NCI-H1417 treated with DMSO at 0.1 percent for 48 hours (cell line): ENCODE results near the gene WNT7B.

Experiments used
- DNase-seq: peaks from one replicate; lab custom pipeline; 2025; lab: John Stamatoyannopoulos, UW

Gene WNT7B

GRCh38 chr22:45906946-45907345, 70.0 kb downstream of the WNT7B start:
- DNase-seq, result no peak

GRCh38 chr22:45905924-45906865, 70.8 kb downstream of the WNT7B start:
- no peak for DNase-seq

- DNase-seq, result no peak
Measured at GRCh38 chr22:45905326-45905923, 71.5 kb downstream of the WNT7B start.

GRCh38 chr22:45904236-45904635, 72.7 kb downstream of the WNT7B start:
- DNase-seq, result no peak

- DNase-seq, result no peak
Measured at GRCh38 chr22:45903355-45904135, 73.4 kb downstream of the WNT7B start.

- no peak for DNase-seq
Measured at GRCh38 chr22:45897736-45898135, 79.2 kb downstream of the WNT7B start.

GRCh38 chr22:45896964-45897538, 79.9 kb downstream of the WNT7B start:
- DNase-seq, result no peak

- no peak for DNase-seq
Measured at GRCh38 chr22:45896153-45896951, 80.6 kb downstream of the WNT7B start.

GRCh38 chr22:45895436-45896152, 81.4 kb downstream of the WNT7B start:
- no peak for DNase-seq

- no peak for DNase-seq
Measured at GRCh38 chr22:45893516-45893915, 83.4 kb downstream of the WNT7B start.

- no peak for DNase-seq
Measured at GRCh38 chr22:45892681-45893461, 84.1 kb downstream of the WNT7B start.

GRCh38 chr22:45891996-45892621, 84.9 kb downstream of the WNT7B start:
- DNase-seq, result no peak

GRCh38 chr22:45891471-45891995, 85.4 kb downstream of the WNT7B start:
- DNase-seq, result no peak

- no peak for DNase-seq
Measured at GRCh38 chr22:45891021-45891421, 85.9 kb downstream of the WNT7B start.

GRCh38 chr22:45890351-45890635, 86.7 kb downstream of the WNT7B start:
- no peak for DNase-seq

GRCh38 chr22:45889539-45890350, 87.2 kb downstream of the WNT7B start:
- DNase-seq, result no peak

- DNase-seq, result no peak
Measured at GRCh38 chr22:45889093-45889538, 87.8 kb downstream of the WNT7B start.
